ENCODE measurements around the gene SLC22A14.
"Not testable (repeated sequence)": the region's sequence is repeated elsewhere in the genome, so short reads cannot be mapped to it uniquely, and the experiment has no call there.

SLC22A14 gene

GRCh38 chr3:38281895-38282686 lies at the start of gene SLC22A14:
SLC22A14 (plus strand) TSS chr3:38282294; CDS start chr3:38306027, 23,733 bp downstream.
- H3K4me3 ChIP-seq (ENCODE audit: low read depth in 1 of 2, low read length in 2 of 2) = no peak within 1 kb of the TSS
- H3K4me1 ChIP-seq (ENCODE audit: control insufficient read depth in 1 of 2, insufficient read depth in 2 of 2, low read length in 2 of 2) = no peaks in the 10 kb centered on the region
- no peaks in the 10 kb centered on the region for H3K36me3 ChIP-seq (ENCODE audit: control insufficient read depth in 1 of 2, insufficient read depth in 2 of 2, low read length in 2 of 2)
- H3K27me3 ChIP-seq (ENCODE audit: control insufficient read depth in 1 of 2, insufficient read depth in 2 of 2, low read length in 2 of 2) = no peaks in the 10 kb centered on the region
- no peaks in the 10 kb centered on the region for H3K9me3 ChIP-seq (ENCODE audit: control insufficient read depth in 1 of 2, low read length in 2 of 2)
- no peak within 1 kb of the TSS for H3K27ac ChIP-seq (ENCODE audit: low read depth, low read length)
- no peak within 1 kb of the TSS for H3K9ac ChIP-seq (ENCODE audit: low read depth in 1 of 2, low read length in 2 of 2)

DNA sequence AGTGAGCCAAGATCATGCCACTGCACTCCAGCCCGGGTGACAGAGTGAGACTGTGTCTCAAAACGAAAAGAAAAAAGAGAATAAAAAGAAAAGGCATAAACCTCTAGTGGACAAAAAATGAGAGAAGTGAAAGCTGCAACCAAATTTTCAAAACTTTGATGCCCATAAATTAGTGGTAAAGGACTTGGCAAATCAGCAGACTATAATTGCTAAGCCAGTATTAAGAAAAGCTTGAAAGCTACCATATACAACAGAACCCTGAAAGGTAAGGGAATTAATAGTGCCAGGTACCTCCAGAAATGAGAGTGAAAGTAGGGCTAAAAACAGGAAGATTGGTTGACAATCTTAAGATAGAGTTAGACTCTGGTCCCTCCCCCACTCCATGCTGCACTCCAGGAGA lies 49.4 kb upstream of the SLC22A14 start:
- Histone ChIP-seq H3K27ac (ENCODE audit: low read depth, low read length) (no peak overlapping the region), H3K4me3 (ENCODE audit: low read depth in 1 of 2, low read length in 2 of 2) (no peak overlapping the region), H3K4me1 (ENCODE audit: control insufficient read depth in 1 of 2, insufficient read depth in 2 of 2, low read length in 2 of 2) (no peaks in the 10 kb centered on the region), H3K36me3 (ENCODE audit: control insufficient read depth in 1 of 2, insufficient read depth in 2 of 2, low read length in 2 of 2) (peaks cover 8 to 42% of the 10 kb centered on the region in 2 donors), H3K27me3 (ENCODE audit: control insufficient read depth in 1 of 2, insufficient read depth in 2 of 2, low read length in 2 of 2) (no peaks in the 10 kb centered on the region), H3K9ac (ENCODE audit: low read depth in 1 of 2, low read length in 2 of 2) (no peak overlapping the region), H3K9me3 (ENCODE audit: control insufficient read depth in 1 of 2, low read length in 2 of 2) (peaks cover 0 to 6% of the 10 kb centered on the region in 2 donors)

- H3K36me3 ChIP-seq (ENCODE audit: control insufficient read depth in 1 of 2, insufficient read depth in 2 of 2, low read length in 2 of 2) = peaks cover 14 to 59% of the 10 kb centered on the region in 2 donors
- H3K27ac ChIP-seq (ENCODE audit: low read depth, low read length) = no peak overlapping the region
Measured at GRCh38 chr3:38235466-38235865, 46.6 kb upstream of the SLC22A14 start.

GRCh38 chr3:38238416-38239008 lies 43.6 kb upstream of the SLC22A14 start:
- H3K4me3 ChIP-seq (ENCODE audit: low read depth in 1 of 2, low read length in 2 of 2) = no peak overlapping the region
- no peaks in the 10 kb centered on the region for H3K27me3 ChIP-seq (ENCODE audit: control insufficient read depth in 1 of 2, insufficient read depth in 2 of 2, low read length in 2 of 2)
- H3K9me3 ChIP-seq (ENCODE audit: control insufficient read depth in 1 of 2, low read length in 2 of 2) = peaks cover 0 to 20% of the 10 kb centered on the region in 2 donors
- no peak overlapping the region for H3K9ac ChIP-seq (ENCODE audit: low read depth in 1 of 2, low read length in 2 of 2)
- peaks cover 19 to 47% of the 10 kb centered on the region in 2 donors for H3K36me3 ChIP-seq (ENCODE audit: control insufficient read depth in 1 of 2, insufficient read depth in 2 of 2, low read length in 2 of 2)
- no peaks in the 10 kb centered on the region for H3K4me1 ChIP-seq (ENCODE audit: control insufficient read depth in 1 of 2, insufficient read depth in 2 of 2, low read length in 2 of 2)
- no peak overlapping the region for H3K27ac ChIP-seq (ENCODE audit: low read depth, low read length)

More at GRCh38 chr3:38235466-38235865, 46.6 kb upstream of the SLC22A14 start:
- no peaks in the 10 kb centered on the region for H3K27me3 ChIP-seq (ENCODE audit: control insufficient read depth in 1 of 2, insufficient read depth in 2 of 2, low read length in 2 of 2)
- H3K9me3 ChIP-seq (ENCODE audit: control insufficient read depth in 1 of 2, low read length in 2 of 2) = peaks cover 0 to 20% of the 10 kb centered on the region in 2 donors
- no peaks in the 10 kb centered on the region for H3K4me1 ChIP-seq (ENCODE audit: control insufficient read depth in 1 of 2, insufficient read depth in 2 of 2, low read length in 2 of 2)
- H3K4me3 ChIP-seq (ENCODE audit: low read depth in 1 of 2, low read length in 2 of 2) = no peak overlapping the region
- no peak overlapping the region for H3K9ac ChIP-seq (ENCODE audit: low read depth in 1 of 2, low read length in 2 of 2)

- not testable (repeated sequence) for H3K4me3 ChIP-seq (ENCODE audit: low read depth in 1 of 2, low read length in 2 of 2); H3K27me3 ChIP-seq (ENCODE audit: control insufficient read depth in 1 of 2, insufficient read depth in 2 of 2, low read length in 2 of 2); H3K4me1 ChIP-seq (ENCODE audit: control insufficient read depth in 1 of 2, insufficient read depth in 2 of 2, low read length in 2 of 2); H3K27ac ChIP-seq (ENCODE audit: low read depth, low read length); H3K9ac ChIP-seq (ENCODE audit: low read depth in 1 of 2, low read length in 2 of 2)
- H3K9me3 ChIP-seq (ENCODE audit: control insufficient read depth in 1 of 2, low read length in 2 of 2) = peaks cover 0 to 13% of the 10 kb centered on the region in 2 donors
- peaks cover 29 to 48% of the 10 kb centered on the region in 2 donors for H3K36me3 ChIP-seq (ENCODE audit: control insufficient read depth in 1 of 2, insufficient read depth in 2 of 2, low read length in 2 of 2)
Measured at GRCh38 chr3:38242812-38243211, 39.3 kb upstream of the SLC22A14 start.

GRCh38 chr3:38245930-38246329 lies 36.2 kb upstream of the SLC22A14 start:
- no peak overlapping the region for H3K27ac ChIP-seq (ENCODE audit: low read depth, low read length)
- H3K4me1 ChIP-seq (ENCODE audit: control insufficient read depth in 1 of 2, insufficient read depth in 2 of 2, low read length in 2 of 2) = no peaks in the 10 kb centered on the region
- no peak overlapping the region for H3K9ac ChIP-seq (ENCODE audit: low read depth in 1 of 2, low read length in 2 of 2)
- no peaks in the 10 kb centered on the region for H3K9me3 ChIP-seq (ENCODE audit: control insufficient read depth in 1 of 2, low read length in 2 of 2)
- H3K27me3 ChIP-seq (ENCODE audit: control insufficient read depth in 1 of 2, insufficient read depth in 2 of 2, low read length in 2 of 2) = no peaks in the 10 kb centered on the region
- H3K36me3 ChIP-seq (ENCODE audit: control insufficient read depth in 1 of 2, insufficient read depth in 2 of 2, low read length in 2 of 2) = peaks cover 38 to 43% of the 10 kb centered on the region in 2 donors
- no peak overlapping the region for H3K4me3 ChIP-seq (ENCODE audit: low read depth in 1 of 2, low read length in 2 of 2)

GRCh38 chr3:38247366-38248035 lies 34.6 kb upstream of the SLC22A14 start:
- no peaks in the 10 kb centered on the region for H3K27me3 ChIP-seq (ENCODE audit: control insufficient read depth in 1 of 2, insufficient read depth in 2 of 2, low read length in 2 of 2)
- no peak overlapping the region for H3K4me3 ChIP-seq (ENCODE audit: low read depth in 1 of 2, low read length in 2 of 2)
- H3K36me3 ChIP-seq (ENCODE audit: control insufficient read depth in 1 of 2, insufficient read depth in 2 of 2, low read length in 2 of 2) = peaks cover 50 to 59% of the 10 kb centered on the region in 2 donors
- no peak overlapping the region for H3K9ac ChIP-seq (ENCODE audit: low read depth in 1 of 2, low read length in 2 of 2)
- no peaks in the 10 kb centered on the region for H3K9me3 ChIP-seq (ENCODE audit: control insufficient read depth in 1 of 2, low read length in 2 of 2)
- no peak overlapping the region for H3K27ac ChIP-seq (ENCODE audit: low read depth, low read length)
- no peaks in the 10 kb centered on the region for H3K4me1 ChIP-seq (ENCODE audit: control insufficient read depth in 1 of 2, insufficient read depth in 2 of 2, low read length in 2 of 2)

- Histone ChIP-seq H3K4me1 (ENCODE audit: control insufficient read depth in 1 of 2, insufficient read depth in 2 of 2, low read length in 2 of 2) (no peaks in the 10 kb centered on the region), H3K9me3 (ENCODE audit: control insufficient read depth in 1 of 2, low read length in 2 of 2) (no peaks in the 10 kb centered on the region), H3K27me3 (ENCODE audit: control insufficient read depth in 1 of 2, insufficient read depth in 2 of 2, low read length in 2 of 2) (no peaks in the 10 kb centered on the region), H3K27ac (ENCODE audit: low read depth, low read length) (no peak overlapping the region), H3K36me3 (ENCODE audit: control insufficient read depth in 1 of 2, insufficient read depth in 2 of 2, low read length in 2 of 2) (peaks cover 63 to 77% of the 10 kb centered on the region in 2 donors), H3K4me3 (ENCODE audit: low read depth in 1 of 2, low read length in 2 of 2) (no peak overlapping the region), H3K9ac (ENCODE audit: low read depth in 1 of 2, low read length in 2 of 2) (no peak overlapping the region)
Measured at GRCh38 chr3:38250198-38250597, 31.9 kb upstream of the SLC22A14 start.

DNA sequence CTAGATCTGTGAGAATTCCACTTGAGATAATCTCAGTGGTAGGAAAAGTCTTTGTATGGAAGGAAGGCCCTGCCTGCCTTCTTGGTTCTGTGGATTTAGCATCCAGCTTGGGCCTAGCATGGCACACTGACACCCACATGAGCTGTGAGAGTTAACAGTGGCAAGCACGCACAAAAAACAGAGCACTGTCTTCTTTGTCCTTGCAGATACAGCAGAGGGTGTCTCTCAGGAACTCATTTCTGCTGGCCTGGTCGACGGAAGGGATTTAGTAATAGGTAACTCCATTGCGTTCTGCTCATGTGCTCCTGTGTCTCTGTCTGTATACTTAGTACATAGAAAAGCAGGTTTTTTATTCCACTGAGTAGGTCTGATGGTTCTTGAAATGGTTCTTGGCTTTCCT lies 30.9 kb upstream of the SLC22A14 start:
- Histone ChIP-seq H3K9ac (ENCODE audit: low read depth in 1 of 2, low read length in 2 of 2) (no peak overlapping the region), H3K4me3 (ENCODE audit: low read depth in 1 of 2, low read length in 2 of 2) (no peak overlapping the region), H3K36me3 (ENCODE audit: control insufficient read depth in 1 of 2, insufficient read depth in 2 of 2, low read length in 2 of 2) (peaks cover 57 to 79% of the 10 kb centered on the region in 2 donors), H3K27ac (ENCODE audit: low read depth, low read length) (no peak overlapping the region), H3K4me1 (ENCODE audit: control insufficient read depth in 1 of 2, insufficient read depth in 2 of 2, low read length in 2 of 2) (no peaks in the 10 kb centered on the region), H3K27me3 (ENCODE audit: control insufficient read depth in 1 of 2, insufficient read depth in 2 of 2, low read length in 2 of 2) (no peaks in the 10 kb centered on the region), H3K9me3 (ENCODE audit: control insufficient read depth in 1 of 2, low read length in 2 of 2) (no peaks in the 10 kb centered on the region)

DNA sequence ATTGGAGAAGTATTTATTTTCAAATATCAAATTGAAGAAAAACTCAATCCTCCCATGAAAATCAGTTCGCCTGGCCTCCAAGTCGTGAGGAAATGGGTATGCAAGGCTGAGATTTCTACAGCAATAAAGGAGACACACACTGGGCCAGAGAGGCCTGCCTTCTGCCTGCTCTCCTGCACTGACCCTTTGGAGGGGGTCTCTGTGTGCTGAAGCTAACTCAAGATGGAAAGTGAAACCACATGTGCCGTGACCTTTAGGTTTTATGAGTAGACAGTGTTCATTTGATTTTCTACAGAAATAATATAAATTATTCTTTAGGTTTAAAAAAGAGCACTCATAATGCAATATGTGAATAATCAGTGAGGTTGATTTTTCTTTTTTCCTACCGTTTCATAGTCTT lies 28.4 kb upstream of the SLC22A14 start:
- peaks cover 44 to 56% of the 10 kb centered on the region in 2 donors for H3K36me3 ChIP-seq (ENCODE audit: control insufficient read depth in 1 of 2, insufficient read depth in 2 of 2, low read length in 2 of 2)
- no peak overlapping the region for H3K4me3 ChIP-seq (ENCODE audit: low read depth in 1 of 2, low read length in 2 of 2)
- no peaks in the 10 kb centered on the region for H3K27me3 ChIP-seq (ENCODE audit: control insufficient read depth in 1 of 2, insufficient read depth in 2 of 2, low read length in 2 of 2)

More for the DNA sequence above, 28.4 kb upstream of the SLC22A14 start:
- H3K9me3 ChIP-seq (ENCODE audit: control insufficient read depth in 1 of 2, low read length in 2 of 2) = no peaks in the 10 kb centered on the region
- H3K9ac ChIP-seq (ENCODE audit: low read depth in 1 of 2, low read length in 2 of 2) = no peak overlapping the region
- H3K4me1 ChIP-seq (ENCODE audit: control insufficient read depth in 1 of 2, insufficient read depth in 2 of 2, low read length in 2 of 2) = no peaks in the 10 kb centered on the region
- no peak overlapping the region for H3K27ac ChIP-seq (ENCODE audit: low read depth, low read length)
